HFFc6 (cell line): Measurements from ENCODE around the gene OR14J1. TPM values are rescaled to one million over a fixed set of nuclear protein-coding genes. Genes with fewer than 3 reads are reported as not detected.
"Not testable (repeated sequence)": the region's sequence is repeated elsewhere in the genome, so short reads cannot be mapped to it uniquely, and the experiment has no call there.

Experiments used
- DNase-seq: peaks from one replicate; pipeline ENCODE4 v3.0.0-alpha.2; 2018
- H3K27ac Mint-ChIP-seq: 2 replicates; pipeline ENCODE4 v1.8.0; 2020; ENCODE audit warnings: mild to moderate bottlenecking, mixed read lengths
- H3K27me3 Mint-ChIP-seq: 2 replicates; pipeline ENCODE4 v1.8.0; 2021; ENCODE audit warnings: mild to moderate bottlenecking, moderate library complexity, mixed read lengths; ENCODE audit not compliant: insufficient read depth
- H3K36me3 Mint-ChIP-seq: 2 replicates; pipeline ENCODE4 v1.8.0; 2021; ENCODE audit warnings: low read depth, mixed read lengths
- H3K4me1 Mint-ChIP-seq: 2 replicates; pipeline ENCODE4 v1.8.0; 2020; ENCODE audit warnings: low read depth, mixed read lengths
- H3K4me3 Mint-ChIP-seq: 2 replicates; pipeline ENCODE4 v1.8.0; 2020; ENCODE audit warnings: mild to moderate bottlenecking, moderate library complexity, mixed read lengths
- H3K9me3 Mint-ChIP-seq: 2 replicates; pipeline ENCODE4 v1.8.0; 2020; ENCODE audit warnings: mild to moderate bottlenecking, mixed read lengths
- CTCF ChIP-seq: fragments of 200-600 bp; sonication (generic); IDR thresholded peaks from 2 replicates; pipeline ENCODE4 v1.5.0; 2021; ENCODE audit warnings: antibody characterized with exemption, mild to moderate bottlenecking
- total RNA-seq, 6 experiments: library from RNA; stranded (reverse); fragmentation: NEBNext Ultra II Directional; extraction: Animal tissue kit (Norgen Biotek cat#: 25700); gene quantifications; 2 replicates in 1 of 6; 3 replicates in 5 of 6; pipeline ENCODE4 v1.2.3, GENCODE V29; 2021

The OR14J1 gene
- total RNA-seq, 6 experiments from 2014 or later = not detected

GRCh38 chr6:29332676-29333075 is 31.2 kb downstream of the OR14J1 start:
- TF ChIP-seq CTCF = no peak
- Mint-ChIP-seq H3K9me3 (peaks cover 47% of the 10 kb centered on the region), H3K4me3 (no peak overlapping the region), H3K27ac (no peak overlapping the region), H3K4me1 (no peaks in the 10 kb centered on the region), H3K36me3 (no peaks in the 10 kb centered on the region), H3K27me3 (no peaks in the 10 kb centered on the region; the same call in none of the 2 replicates)
- no peak for DNase-seq

- Mint-ChIP-seq H3K36me3 (no peaks in the 10 kb centered on the region), H3K9me3 (peaks cover 34% of the 10 kb centered on the region), H3K4me3 (no peak overlapping the region), H3K4me1 (no peaks in the 10 kb centered on the region), H3K27me3 (no peaks in the 10 kb centered on the region; the same call in 1 of the 2 replicates), H3K27ac (no peak overlapping the region)
- no peak for TF ChIP-seq CTCF
- no peak for DNase-seq
These were observed 34.8 kb downstream of the OR14J1 start for GRCh38 chr6:29336269-29336668.

GRCh38 chr6:29345380-29345779 is 43.9 kb downstream of the OR14J1 start:
- no peak for TF ChIP-seq CTCF
- peaks cover 1% of the 10 kb centered on the region; the same call in 1 of the 2 replicates for H3K27me3 Mint-ChIP-seq
- H3K9me3 Mint-ChIP-seq = peaks cover 30% of the 10 kb centered on the region
- no peaks in the 10 kb centered on the region for H3K4me1 Mint-ChIP-seq
- no peak for DNase-seq
- H3K4me3 Mint-ChIP-seq = no peak overlapping the region
- H3K27ac Mint-ChIP-seq = no peak overlapping the region
- H3K36me3 Mint-ChIP-seq = no peaks in the 10 kb centered on the region

- not testable (repeated sequence) for DNase-seq, H3K27me3 Mint-ChIP-seq, H3K36me3 Mint-ChIP-seq, H3K4me1 Mint-ChIP-seq, H3K4me3 Mint-ChIP-seq, H3K27ac Mint-ChIP-seq
- H3K9me3 Mint-ChIP-seq = peaks cover 55% of the 10 kb centered on the region
These were observed 47.8 kb downstream of the OR14J1 start for GRCh38 chr6:29349348-29349747.

- Mint-ChIP-seq H3K36me3 (no peaks in the 10 kb centered on the region), H3K4me1 (no peaks in the 10 kb centered on the region), H3K27ac (no peak overlapping the region), H3K27me3 (no peaks in the 10 kb centered on the region; the same call in 1 of the 2 replicates), H3K4me3 (no peak overlapping the region), H3K9me3 (peaks cover 45% of the 10 kb centered on the region)
- TF ChIP-seq CTCF = no peak
- DNase-seq = no peak
These were observed 53.5 kb downstream of the OR14J1 start for GRCh38 chr6:29354980-29355379.

GRCh38 chr6:29355603-29356002 is 54.1 kb downstream of the OR14J1 start:
- Mint-ChIP-seq H3K27me3 (no peaks in the 10 kb centered on the region; the same call in 1 of the 2 replicates), H3K36me3 (no peaks in the 10 kb centered on the region), H3K9me3 (peaks cover 43% of the 10 kb centered on the region)

More at GRCh38 chr6:29355603-29356002, 54.1 kb downstream of the OR14J1 start:
- Mint-ChIP-seq H3K4me1 (no peaks in the 10 kb centered on the region), H3K4me3 (no peak overlapping the region), H3K27ac (no peak overlapping the region)
- DNase-seq = no peak
- TF ChIP-seq CTCF = no peak

Other genes with a start within 250 kb of the OR14J1 start
- not detected for gene OR2B3, start 214.4 kb upstream of the OR14J1 start, total RNA-seq
- gene OR2J1, start 202.2 kb upstream of the OR14J1 start, total RNA-seq = not detected
- not detected for gene OR2J3, start 193.6 kb upstream of the OR14J1 start, total RNA-seq
- not detected for gene OR2J2, start 130.8 kb upstream of the OR14J1 start, total RNA-seq
- gene OR5V1, start 67.2 kb downstream of the OR14J1 start, total RNA-seq = not detected
- gene OR12D3, start 73.6 kb downstream of the OR14J1 start, total RNA-seq = not detected
- gene OR12D2, start 93.9 kb downstream of the OR14J1 start, total RNA-seq = not detected
- not detected for gene OR12D1, start 113.2 kb downstream of the OR14J1 start, total RNA-seq
- not detected for gene OR10C1, start 137.6 kb downstream of the OR14J1 start, total RNA-seq
- not detected for gene OR11A1, start 155.4 kb downstream of the OR14J1 start, total RNA-seq
- gene OR2H1, start 155.5 kb downstream of the OR14J1 start, total RNA-seq = not detected
- not detected for gene MAS1L, start 186.3 kb downstream of the OR14J1 start, total RNA-seq